ENCODE results near the gene LEKR1.

GRCh38 chr3:157059661-157060060, 233.5 kb downstream of the LEKR1 start:
- no peak for TF ChIP-seq CTCF (IDR thresholded peaks at IDR 0.05)
- no peak for TF ChIP-seq POLR2A (IDR thresholded peaks at IDR 0.05)
